GM12873 (cell line): ENCODE measurements around the gene BTBD2.

Source experiments
- CTCF ChIP-seq: IDR thresholded peaks from 2 replicates; pipeline ENCODE4 v1.5.1; 2012; ENCODE audit warnings: low read depth, mild to moderate bottlenecking, moderate library complexity, low read length, control low read depth; ENCODE audit not compliant: insufficient read depth; ENCODE audit errors: missing control alignments

Gene BTBD2

DNA sequence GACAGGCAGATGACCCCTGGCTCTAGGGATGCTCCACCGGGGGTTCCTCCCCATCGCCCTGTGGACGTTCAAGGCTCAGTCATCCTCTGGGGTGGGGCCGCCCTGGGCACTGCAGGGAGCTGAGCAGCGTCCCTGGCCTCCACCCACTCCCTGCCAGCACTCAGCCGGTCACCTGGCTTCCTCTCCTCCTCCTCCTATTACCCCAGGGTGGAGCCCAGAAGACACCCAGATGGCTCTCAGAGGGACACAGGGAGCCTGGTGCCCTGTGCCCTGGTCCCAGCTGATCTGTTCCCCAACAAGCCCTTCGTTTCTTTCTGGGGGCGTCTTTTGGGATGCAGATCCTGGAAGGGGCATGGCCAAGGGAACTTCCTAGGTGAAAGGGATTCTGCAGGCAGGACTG, 39.2 kb upstream of the BTBD2 start:
- no peak for TF ChIP-seq CTCF

- TF ChIP-seq CTCF, result no peak
Observed at GRCh38 chr19:2053601-2054389, 38.3 kb upstream of the BTBD2 start.

DNA sequence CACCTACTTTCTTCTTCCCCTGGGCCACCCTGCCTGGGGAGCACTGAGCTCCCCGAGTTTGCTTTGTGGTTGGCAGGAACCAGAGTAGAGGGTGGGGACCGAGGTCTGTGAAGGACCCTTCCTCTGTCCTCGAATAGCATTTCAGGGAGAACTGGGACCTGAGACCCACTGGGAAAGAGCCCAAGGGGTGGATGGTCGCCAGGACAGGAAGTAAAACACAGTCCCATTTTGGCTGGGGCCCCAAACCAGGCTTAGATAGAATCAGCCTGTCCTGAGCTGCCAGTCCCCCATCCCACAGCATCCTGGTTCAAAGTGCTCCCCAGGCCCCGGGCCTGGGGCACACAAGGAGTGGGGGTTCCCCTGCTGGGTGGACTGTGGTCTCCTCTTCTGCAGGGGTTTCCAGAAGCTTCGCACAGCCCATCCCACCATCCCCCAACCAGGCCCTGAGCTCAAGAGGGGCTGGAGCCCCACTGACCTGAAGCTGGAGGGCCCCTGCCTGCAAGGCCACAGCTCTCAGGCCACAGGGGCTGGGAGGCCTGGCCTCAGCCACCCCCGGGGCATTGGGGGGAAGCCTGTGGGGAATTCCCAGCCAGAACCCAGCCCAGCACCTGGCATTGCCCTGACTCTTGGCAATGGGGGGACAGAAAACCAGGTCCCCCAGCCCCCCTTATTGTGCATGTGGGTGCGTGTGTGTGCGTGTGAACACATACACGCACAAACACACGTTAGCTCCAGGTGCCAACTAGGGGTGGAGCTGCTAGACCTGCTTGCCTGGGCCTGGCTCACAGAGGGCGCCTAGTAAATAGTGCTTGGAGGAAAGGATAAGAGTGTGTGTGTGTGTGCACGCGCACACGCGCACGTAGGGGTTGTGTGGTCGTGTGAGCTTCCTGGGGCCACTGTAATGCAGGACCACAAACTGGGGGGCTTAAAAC, 36.5 kb upstream of the BTBD2 start:
- TF ChIP-seq CTCF, result no peak

- peak; percentile 55 for TF ChIP-seq CTCF
Observed at GRCh38 chr19:2050991-2051772, 35.7 kb upstream of the BTBD2 start, which contains the start of gene MKNK2. Gene MKNK2 (minus strand): TSS chr19:2051244. CDS start chr19:2050851, 393 bp downstream.

- TF ChIP-seq CTCF, result no peak
Observed at GRCh38 chr19:2050349-2050990, 35.0 kb upstream of the BTBD2 start.

DNA sequence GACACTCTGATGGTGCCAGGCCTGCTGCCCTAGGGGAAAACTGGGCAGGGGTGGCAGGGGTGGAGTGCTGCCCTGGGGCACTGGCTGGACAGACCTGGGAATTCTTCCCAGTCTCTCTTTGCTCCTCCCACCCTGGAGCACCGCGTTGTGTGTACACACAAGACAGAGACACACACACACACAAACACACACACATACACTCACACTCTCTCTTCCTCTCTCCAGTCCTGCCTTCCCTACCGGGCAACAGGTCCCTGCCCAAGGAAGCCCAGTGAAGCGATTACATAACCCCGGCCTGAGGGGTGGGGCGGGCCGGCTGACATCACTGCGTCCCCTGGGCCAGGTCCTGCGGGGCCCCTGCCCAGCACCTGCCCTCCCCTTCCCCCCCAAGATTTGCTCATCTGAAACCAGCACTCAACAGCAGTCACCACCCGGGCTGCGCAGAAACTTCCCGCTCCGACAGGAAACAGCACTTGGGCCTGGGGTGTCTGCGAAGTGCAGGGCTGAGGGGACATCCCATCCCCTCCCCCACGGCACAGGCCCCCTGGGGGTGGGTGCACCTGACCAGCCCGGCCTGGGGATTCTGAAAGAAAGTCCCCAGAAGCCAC, 34.3 kb upstream of the BTBD2 start:
- no peak for TF ChIP-seq CTCF
